ENCODE measurements around the gene GTF2H4. TPM values are rescaled to one million over a fixed set of nuclear protein-coding genes. Genes with fewer than 3 reads are reported as not detected.

GTF2H4 gene
- polyA plus RNA-seq, 6 donors from 2014 or later, result 7.6 to 11.5 (median 9.6) TPM

Other genes with a start within 250 kb of the GTF2H4 start
- 10 to 100 TPM in 5 of 6 donors, 1 to 10 TPM in 1; 4.2 to 27.0 (median 16.1) TPM for gene DHX16, start 235.2 kb upstream of the GTF2H4 start, polyA plus RNA-seq (ENCODE audit: low read depth in 6 of 6)
- 100 to 1,000 TPM in 1 of 6 donors, 10 to 100 TPM in 5; 70.3 to 103 (median 82.6) TPM for gene PPP1R18, start 221.6 kb upstream of the GTF2H4 start, polyA plus RNA-seq (ENCODE audit: low read depth in 6 of 6)
- gene NRM, start 217.2 kb upstream of the GTF2H4 start, polyA plus RNA-seq (ENCODE audit: low read depth in 6 of 6), result 10 to 100 TPM; 37.3 to 72.1 (median 45.4) TPM
- gene MDC1, start 190.9 kb upstream of the GTF2H4 start, polyA plus RNA-seq (ENCODE audit: low read depth in 6 of 6), result 1 to 10 TPM; 2.0 to 8.3 (median 3.5) TPM
- 100 to 1,000 TPM in 1 of 6 donors, 10 to 100 TPM in 5; 37.9 to 104 (median 73.3) TPM for gene TUBB, start 187.9 kb upstream of the GTF2H4 start, polyA plus RNA-seq (ENCODE audit: low read depth in 6 of 6)
- gene FLOT1, start 165.5 kb upstream of the GTF2H4 start, polyA plus RNA-seq (ENCODE audit: low read depth in 6 of 6), result 10 to 100 TPM; 43.5 to 65.2 (median 52.4) TPM
- under 1 TPM in 1 of 6 donors, not detected in 5; 0.31 TPM for gene IER3, start 163.7 kb upstream of the GTF2H4 start, polyA plus RNA-seq (ENCODE audit: low read depth in 6 of 6)
- gene DDR1, start 23.7 kb upstream of the GTF2H4 start, polyA plus RNA-seq (ENCODE audit: low read depth in 6 of 6), result 1 to 10 TPM; 3.6 to 8.0 (median 4.4) TPM
- 10 to 100 TPM in 5 of 6 donors, 1 to 10 TPM in 1; 1.2 to 28.4 (median 19.4) TPM for gene VARS2, start 6.0 kb downstream of the GTF2H4 start, polyA plus RNA-seq (ENCODE audit: low read depth in 6 of 6)
- gene SFTA2, start 24.0 kb downstream of the GTF2H4 start, polyA plus RNA-seq (ENCODE audit: low read depth in 6 of 6), result under 1 TPM in 1 of 6 donors, not detected in 5; 0.38 TPM
- not detected for gene MUCL3, start 32.8 kb downstream of the GTF2H4 start, polyA plus RNA-seq (ENCODE audit: low read depth in 6 of 6)
- gene MUC21, start 75.5 kb downstream of the GTF2H4 start, polyA plus RNA-seq (ENCODE audit: low read depth in 6 of 6), result not detected
- not detected for gene MUC22, start 102.3 kb downstream of the GTF2H4 start, polyA plus RNA-seq (ENCODE audit: low read depth in 6 of 6)
- not detected for gene C6orf15, start 204.4 kb downstream of the GTF2H4 start, polyA plus RNA-seq (ENCODE audit: low read depth in 6 of 6)
- gene PSORS1C1, start 206.6 kb downstream of the GTF2H4 start, polyA plus RNA-seq (ENCODE audit: low read depth in 6 of 6), result not detected
- not detected for gene CDSN, start 212.2 kb downstream of the GTF2H4 start, polyA plus RNA-seq (ENCODE audit: low read depth in 6 of 6)
- not detected for gene PSORS1C2, start 230.9 kb downstream of the GTF2H4 start, polyA plus RNA-seq (ENCODE audit: low read depth in 6 of 6)
- 1 to 10 TPM; 2.6 to 6.1 (median 4.5) TPM for gene CCHCR1, start 249.6 kb downstream of the GTF2H4 start, polyA plus RNA-seq (ENCODE audit: low read depth in 6 of 6)

All from naive B cell (primary cell).